Thoracic aorta (tissue), 2 donors: ENCODE results near the gene ASB15. TPM values are rescaled to one million over a fixed set of nuclear protein-coding genes. Genes with fewer than 3 reads are reported as not detected.

Source experiments
- ATAC-seq: fragments of 150-250 bp; one replicate; pipeline ENCODE4 v1.8.0; 2017; ENCODE audit warnings: low read depth; ENCODE audit not compliant: insufficient number of reproducible peaks, low FRiP score
- DNase-seq: peaks from one replicate; pipeline ENCODE4 v3.0.0-alpha.2; 2020; ENCODE audit warnings: low spot score
- H3K27ac ChIP-seq, 2 donors: fragments of 200-600 bp; sonication (generic); 1 replicate in 1 of 2; 2 replicates in 1 of 2; pipeline ENCODE4 v1.5.1; 2016; ENCODE audit warnings: mild to moderate bottlenecking in 2 of 2, moderate library complexity in 2 of 2
- H3K27me3 ChIP-seq: fragments of 200-600 bp; sonication (generic); replicated peaks from 2 replicates; pipeline ENCODE4 v1.6.0; 2016; ENCODE audit warnings: mild to moderate bottlenecking; ENCODE audit not compliant: insufficient read depth
- H3K36me3 ChIP-seq: fragments of 200-600 bp; sonication (generic); one replicate; pipeline ENCODE4 v1.5.1; 2016
- H3K4me1 ChIP-seq, 2 donors: fragments of 200-600 bp; sonication (generic); 1 replicate in 1 of 2; 2 replicates in 1 of 2; pipeline versions ENCODE4 v1.5.1 to v1.6.0; 2016; ENCODE audit warnings: low read depth in 2 of 2, mild to moderate bottlenecking in 1 of 2; ENCODE audit not compliant: control insufficient read depth in 1 of 2
- H3K4me3 ChIP-seq: fragments of 200-600 bp; sonication (generic); 2 replicates; pipeline ENCODE4 v1.5.1; 2016; ENCODE audit warnings: mild to moderate bottlenecking
- H3K9me3 ChIP-seq: fragments of 200-600 bp; sonication (generic); 2 replicates; pipeline ENCODE4 v1.5.1; 2016
- total RNA-seq, 2 donors: library from RNA; depleted of rRNA; stranded (reverse); fragments of >200 nt; gene quantifications; one replicate each; pipeline versions ENCODE4 v1.1.0 to v1.2.3, GENCODE V29; 2016
- TF ChIP-seq, protein P1 (sequence below): fragments of 200-600 bp; sonication (generic); IDR thresholded peaks from one replicate; pipeline ENCODE4 v1.5.1; 2019; ENCODE audit warnings: antibody characterized with exemption

The ASB15 gene
- total RNA-seq, 2 donors from 2014 or later, result not detected

DNA sequence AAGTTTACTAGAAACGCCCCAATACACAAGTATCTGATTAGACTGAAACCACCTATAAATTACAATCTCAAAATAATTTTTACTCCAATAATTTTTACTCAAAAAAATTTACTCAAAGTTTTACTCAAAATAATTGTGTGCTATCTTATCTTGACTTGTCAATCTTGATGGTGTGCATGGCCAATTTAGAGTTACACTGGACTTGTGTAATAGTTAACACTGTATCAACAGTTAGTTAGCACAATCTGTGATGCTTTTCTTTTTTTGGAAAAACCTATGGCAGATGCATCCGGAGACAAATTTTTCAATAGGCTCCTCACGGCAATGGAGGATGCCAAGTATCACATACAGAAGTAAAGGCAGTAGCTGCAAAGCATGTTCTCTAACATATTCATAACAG, 79.0 kb downstream of the ASB15 start:
- H3K27ac ChIP-seq, result no peak overlapping the region
- DNase-seq (no peak), ATAC-seq (no peak)
- H3K9me3 ChIP-seq, result no peaks in the 10 kb centered on the region
- peaks cover 0 to 4% of the 10 kb centered on the region in 2 donors for H3K4me1 ChIP-seq
- H3K27me3 ChIP-seq, result no peaks in the 10 kb centered on the region
- H3K36me3 ChIP-seq, result peaks cover 2% of the 10 kb centered on the region
- TF ChIP-seq, protein P1, sequence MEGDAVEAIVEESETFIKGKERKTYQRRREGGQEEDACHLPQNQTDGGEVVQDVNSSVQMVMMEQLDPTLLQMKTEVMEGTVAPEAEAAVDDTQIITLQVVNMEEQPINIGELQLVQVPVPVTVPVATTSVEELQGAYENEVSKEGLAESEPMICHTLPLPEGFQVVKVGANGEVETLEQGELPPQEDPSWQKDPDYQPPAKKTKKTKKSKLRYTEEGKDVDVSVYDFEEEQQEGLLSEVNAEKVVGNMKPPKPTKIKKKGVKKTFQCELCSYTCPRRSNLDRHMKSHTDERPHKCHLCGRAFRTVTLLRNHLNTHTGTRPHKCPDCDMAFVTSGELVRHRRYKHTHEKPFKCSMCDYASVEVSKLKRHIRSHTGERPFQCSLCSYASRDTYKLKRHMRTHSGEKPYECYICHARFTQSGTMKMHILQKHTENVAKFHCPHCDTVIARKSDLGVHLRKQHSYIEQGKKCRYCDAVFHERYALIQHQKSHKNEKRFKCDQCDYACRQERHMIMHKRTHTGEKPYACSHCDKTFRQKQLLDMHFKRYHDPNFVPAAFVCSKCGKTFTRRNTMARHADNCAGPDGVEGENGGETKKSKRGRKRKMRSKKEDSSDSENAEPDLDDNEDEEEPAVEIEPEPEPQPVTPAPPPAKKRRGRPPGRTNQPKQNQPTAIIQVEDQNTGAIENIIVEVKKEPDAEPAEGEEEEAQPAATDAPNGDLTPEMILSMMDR, result no peak
- no peak overlapping the region for H3K4me3 ChIP-seq

DNA sequence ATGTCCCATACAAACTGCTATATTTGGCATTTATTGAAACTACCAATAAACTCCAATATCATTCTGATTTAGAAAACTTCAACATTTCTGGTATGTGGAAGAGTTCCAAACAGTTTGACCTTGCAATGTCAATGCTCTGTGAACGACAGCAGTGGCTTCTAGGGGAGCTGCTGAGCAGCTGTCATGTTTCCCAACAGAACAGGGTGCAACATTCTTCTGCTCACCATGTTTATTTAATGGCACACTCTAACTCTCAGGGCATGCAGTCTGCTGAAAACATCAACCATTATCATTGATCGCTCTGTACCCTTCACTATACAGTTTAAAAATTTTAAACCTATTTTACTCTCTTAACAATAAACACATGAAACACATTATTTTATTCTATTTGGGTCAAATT, 79.9 kb downstream of the ASB15 start:
- H3K36me3 ChIP-seq, result peaks cover 2% of the 10 kb centered on the region
- DNase-seq (no peak), ATAC-seq (no peak)

DNA sequence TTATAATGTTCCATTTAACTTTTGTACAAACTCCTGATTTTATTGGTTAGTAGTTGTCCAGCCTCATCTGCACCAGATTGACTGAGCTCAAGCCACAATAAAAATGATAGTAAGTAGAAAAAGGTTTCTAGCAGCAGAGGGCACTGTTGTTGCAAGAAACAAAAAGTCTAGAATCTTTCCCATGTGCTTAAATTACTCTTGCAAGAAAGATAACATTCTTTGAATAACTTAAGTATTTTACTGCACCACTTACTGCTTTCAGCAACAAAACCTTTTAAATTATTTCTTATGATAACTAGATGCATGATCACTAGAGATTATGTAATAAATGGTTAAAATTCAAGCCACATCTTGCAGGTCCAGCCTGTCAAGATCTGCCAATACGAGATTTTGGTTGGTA, 81.1 kb downstream of the ASB15 start:
- peaks cover 2% of the 10 kb centered on the region for H3K36me3 ChIP-seq
- H3K4me1 ChIP-seq, result peaks cover 0 to 4% of the 10 kb centered on the region in 2 donors
- H3K27ac ChIP-seq, result no peak overlapping the region
- no peak for DNase-seq
- no peaks in the 10 kb centered on the region for H3K27me3 ChIP-seq
- no peak for ATAC-seq
- H3K9me3 ChIP-seq, result no peaks in the 10 kb centered on the region
- TF ChIP-seq, protein P1, result peak; percentile 32
- H3K4me3 ChIP-seq, result no peak overlapping the region

More for the DNA sequence above, 79.9 kb downstream of the ASB15 start:
- H3K27ac ChIP-seq, result no peak overlapping the region
- H3K4me1 ChIP-seq, result peaks cover 0 to 4% of the 10 kb centered on the region in 2 donors
- TF ChIP-seq, protein P1, result no peak
- no peak overlapping the region for H3K4me3 ChIP-seq
- no peaks in the 10 kb centered on the region for H3K27me3 ChIP-seq
- no peaks in the 10 kb centered on the region for H3K9me3 ChIP-seq

DNA sequence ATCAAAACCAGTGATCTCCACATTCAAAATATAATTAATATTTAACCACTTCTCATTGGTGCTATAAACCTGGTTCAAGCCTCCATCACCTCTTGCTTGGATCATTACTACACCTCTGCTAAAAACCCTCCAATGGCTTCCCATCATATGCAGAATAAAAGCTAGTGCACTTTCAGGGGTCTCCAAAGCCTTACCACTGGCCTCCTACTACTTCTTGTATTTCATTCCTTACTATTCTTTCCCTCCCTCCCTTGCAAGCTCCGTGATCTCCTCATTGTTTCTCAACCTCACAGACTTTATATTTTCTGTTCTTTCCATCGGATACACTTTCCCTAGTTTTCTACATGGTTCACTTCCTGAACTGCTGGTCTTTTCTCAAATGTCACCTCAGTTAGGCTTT, 85.5 kb downstream of the ASB15 start:
- H3K9me3 ChIP-seq, result no peaks in the 10 kb centered on the region
- TF ChIP-seq, protein P1, result no peak
- peaks cover 15% of the 10 kb centered on the region for H3K36me3 ChIP-seq
- H3K4me3 ChIP-seq, result no peak overlapping the region
- DNase-seq (no peak), ATAC-seq (no peak)
- H3K4me1 ChIP-seq, result peaks cover 0 to 4% of the 10 kb centered on the region in 2 donors
- H3K27ac ChIP-seq, result no peak overlapping the region
- no peaks in the 10 kb centered on the region for H3K27me3 ChIP-seq

DNA sequence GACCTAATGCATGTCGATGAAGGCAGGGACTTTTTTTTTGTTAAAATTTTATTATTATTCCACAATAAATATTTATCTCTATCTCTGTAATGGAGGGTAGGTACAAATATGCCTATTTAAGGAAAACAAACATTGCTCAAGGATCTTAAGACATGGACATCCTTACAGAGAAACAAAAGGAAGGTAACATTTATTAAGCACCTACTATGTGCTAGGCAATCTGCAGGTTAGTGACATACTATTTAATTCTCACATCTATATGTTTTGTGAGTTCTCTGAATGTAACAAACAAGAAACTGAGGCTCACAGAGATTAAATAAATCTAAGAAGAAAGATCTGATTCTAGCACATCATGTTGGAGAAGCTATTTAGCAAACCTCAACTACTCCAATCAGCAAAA, 86.1 kb downstream of the ASB15 start:
- Histone ChIP-seq H3K4me3 (no peak overlapping the region), H3K27me3 (no peaks in the 10 kb centered on the region), H3K9me3 (no peaks in the 10 kb centered on the region), H3K36me3 (peaks cover 21% of the 10 kb centered on the region), H3K27ac (no peak overlapping the region), H3K4me1 (peaks cover 0 to 4% of the 10 kb centered on the region in 2 donors)
- ATAC-seq (no peak), DNase-seq (no peak)
- TF ChIP-seq, protein P1, result no peak

Other genes starting within 250 kb of the ASB15 start
- gene IQUB, start 67.2 kb upstream of the ASB15 start, total RNA-seq, result 1 to 10 TPM in 1 of 2 donors, under 1 TPM in 1; 0.21 to 1.4 TPM
- gene NDUFA5, start 44.0 kb upstream of the ASB15 start, total RNA-seq, result 10 to 100 TPM; 23.8 to 55.0 TPM
- not detected for gene LMOD2, start 54.0 kb downstream of the ASB15 start, total RNA-seq
- 10 to 100 TPM; 37.2 to 43.5 TPM for gene WASL, start 147.2 kb downstream of the ASB15 start, total RNA-seq
- gene HYAL4, start 243.3 kb downstream of the ASB15 start, total RNA-seq, result not detected